Activated CD4-positive, alpha-beta T cell treated with anti-CD3 and anti-CD28 coated beads, Interleukin-2, Interleukin-4, amounts not matched to agents 100 ng/mL and 50 ng/mL, durations not matched to agents 16 hours and 8 hours (primary cell): ENCODE data around the gene RGS6.

Experiments
- DNase-seq: peaks from one replicate; pipeline ENCODE4 v3.0.0-alpha.2; 2020; ENCODE audit warnings: low spot score

The RGS6 gene

DNA sequence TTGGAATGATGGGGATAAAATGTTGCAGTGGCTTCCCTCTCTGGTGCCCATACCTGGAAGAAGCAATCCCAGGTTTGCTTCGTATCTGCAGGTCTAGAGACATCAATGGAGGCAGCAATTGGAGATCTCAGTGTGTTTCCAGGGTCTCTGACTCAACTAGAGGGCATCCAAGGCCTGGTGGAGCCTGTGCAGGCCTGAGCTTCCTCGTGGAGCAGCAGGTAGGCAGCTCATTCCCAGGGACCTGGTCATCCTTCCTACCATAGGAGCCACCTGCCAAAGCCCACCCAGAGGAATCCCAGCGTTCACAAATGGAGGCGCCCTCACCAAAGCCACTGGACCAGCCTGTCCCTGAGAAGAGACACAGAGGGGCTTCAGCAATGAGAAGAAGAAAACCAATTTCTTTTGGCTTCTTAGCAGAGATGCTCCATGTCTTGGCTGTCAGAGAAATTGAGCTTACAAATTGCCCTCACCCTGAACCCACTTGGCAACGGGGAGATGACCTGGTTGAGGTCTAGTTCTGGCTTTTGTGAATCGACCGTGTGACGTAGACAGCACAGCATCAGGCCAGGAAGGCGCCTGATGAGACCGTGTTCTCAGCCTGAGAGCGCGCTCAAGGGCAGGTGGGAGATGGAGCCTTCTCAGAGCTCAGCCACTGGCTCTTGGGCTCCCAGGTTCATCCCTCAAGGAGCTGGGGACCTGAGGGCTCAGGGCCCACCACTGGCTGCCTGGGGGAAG lies 678.0 kb downstream of the RGS6 start:
- no peak for DNase-seq

DNA sequence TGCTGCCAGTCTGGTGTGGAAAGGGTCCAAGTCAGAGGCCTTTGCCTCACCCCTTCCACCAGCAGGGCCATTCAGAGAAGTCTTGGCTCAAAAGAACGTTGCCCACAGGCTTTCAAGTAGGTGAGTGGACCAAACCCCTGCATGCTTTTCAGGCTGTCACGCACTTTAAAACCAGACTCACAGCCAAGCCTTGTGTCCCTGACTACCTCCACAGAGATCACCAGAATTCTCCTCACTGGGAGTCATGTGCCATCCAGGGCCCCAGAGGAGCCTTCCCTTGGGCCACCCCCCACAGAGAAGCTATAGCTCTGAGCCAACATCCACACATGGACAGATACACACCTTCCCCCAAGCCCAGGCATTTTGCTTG lies 678.6 kb downstream of the RGS6 start:
- DNase-seq = no peak

DNA sequence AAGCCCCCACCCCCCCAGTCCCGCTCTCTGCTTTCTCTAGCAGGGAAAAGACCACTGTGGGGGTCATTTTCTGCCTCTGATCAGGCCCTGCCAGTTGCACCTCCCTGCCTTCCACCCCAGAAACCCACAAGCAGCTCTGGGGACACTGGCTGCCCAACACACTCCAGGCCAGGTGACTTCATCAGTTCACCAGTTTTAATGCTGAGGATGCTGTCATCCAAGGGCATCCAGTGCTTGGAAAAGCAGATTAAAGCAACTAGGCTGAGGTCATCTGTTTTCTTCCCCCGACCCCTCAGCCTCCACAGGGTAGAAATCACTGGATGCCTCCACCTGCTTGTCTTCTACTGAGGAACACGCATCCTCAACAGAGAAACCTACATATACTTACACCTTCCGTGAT lies 679.3 kb downstream of the RGS6 start:
- DNase-seq = no peak

DNA sequence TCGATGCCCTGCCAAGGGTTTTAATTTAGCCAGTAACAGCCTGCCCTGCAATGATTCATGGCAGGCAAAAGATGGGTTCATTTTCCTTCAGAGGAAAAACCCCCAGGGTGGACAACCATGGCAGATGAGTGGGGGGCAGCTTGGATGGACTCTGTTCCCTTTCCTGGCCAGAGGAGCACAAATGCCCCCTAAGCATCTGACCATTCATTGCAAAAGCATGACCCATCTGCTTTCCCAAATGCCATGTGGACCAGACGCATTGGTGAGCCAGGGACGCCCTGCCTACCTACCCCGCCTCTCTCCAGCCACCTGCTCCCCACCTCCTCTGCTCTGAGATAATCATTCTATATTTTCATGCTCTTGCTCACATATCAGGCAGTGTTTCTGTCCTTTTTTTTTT lies 679.8 kb downstream of the RGS6 start:
- DNase-seq = no peak

- no peak for DNase-seq
Measured at GRCh38 chr14:72613231-72613974, 681.2 kb downstream of the RGS6 start.

- DNase-seq = no peak
Measured at GRCh38 chr14:72613975-72614319, 681.7 kb downstream of the RGS6 start.

GRCh38 chr14:72614365-72614764 lies 682.1 kb downstream of the RGS6 start:
- DNase-seq = no peak

GRCh38 chr14:72614891-72615415 lies 682.7 kb downstream of the RGS6 start:
- no peak for DNase-seq

DNA sequence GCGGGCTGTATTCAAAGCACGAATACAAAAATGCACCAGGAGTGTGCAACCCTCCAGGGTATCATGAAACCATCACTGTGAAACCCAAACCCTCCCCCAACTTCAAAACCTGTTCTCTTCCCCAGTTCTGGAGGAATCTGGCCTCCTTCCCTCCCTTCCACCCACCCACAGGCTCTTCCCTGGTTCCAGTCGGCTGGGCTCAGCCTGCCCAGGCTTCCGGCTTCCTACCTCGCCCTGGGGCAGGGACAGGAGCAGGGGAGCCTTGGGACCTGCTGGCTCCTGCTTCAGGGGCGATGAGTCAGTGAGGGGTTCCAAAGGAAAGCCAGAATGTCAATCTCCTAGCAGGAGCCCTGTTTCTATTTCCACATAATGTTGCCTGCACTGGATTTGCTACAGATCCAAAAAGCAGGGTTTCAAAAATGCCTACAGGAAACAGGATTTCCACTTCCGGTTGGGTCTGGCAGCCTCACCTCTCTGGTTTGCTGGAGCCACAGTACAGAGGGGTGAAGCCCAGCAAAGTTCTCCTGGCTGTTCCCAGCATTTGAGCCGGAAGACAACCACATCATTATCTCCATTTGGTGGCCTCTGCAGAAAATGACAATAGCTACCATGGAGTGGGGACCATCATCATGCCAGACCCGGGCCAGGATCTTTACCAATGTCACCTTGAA lies 683.4 kb downstream of the RGS6 start:
- no peak for DNase-seq
